ENCODE data around the gene USP12.

DNA sequence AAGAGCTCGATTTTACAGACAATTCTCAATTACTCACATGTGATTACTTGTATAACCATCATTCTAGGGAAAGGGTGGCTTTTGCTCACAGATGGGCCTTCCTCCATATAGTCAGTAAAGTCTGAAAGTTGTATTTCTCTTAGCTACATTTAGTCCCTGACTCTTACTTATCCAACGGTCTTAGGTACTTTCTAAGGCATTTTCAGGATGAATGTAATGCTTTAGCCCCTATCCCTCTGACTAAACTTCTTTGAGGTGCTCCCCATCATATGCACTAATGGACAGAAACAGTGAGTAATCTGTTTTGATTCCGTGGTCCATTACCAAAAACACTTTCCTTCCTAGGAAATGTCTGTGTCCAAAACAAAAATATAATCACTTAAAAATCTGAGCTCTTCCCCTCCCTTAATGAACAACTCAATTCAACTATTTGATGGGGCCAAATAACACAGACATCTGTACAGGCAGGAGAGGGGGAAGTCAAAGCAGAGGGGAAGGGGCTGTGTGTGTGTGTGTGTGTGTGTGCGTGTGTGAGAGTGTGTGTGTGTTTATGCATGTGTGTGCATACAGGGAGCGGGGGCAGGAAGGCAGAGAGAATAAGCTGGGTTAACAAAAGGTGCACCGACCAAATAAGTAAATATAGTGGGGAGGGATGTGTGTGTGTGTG lies 84.9 kb downstream of the USP12 start:
- TF ChIP-seq, protein P1, sequence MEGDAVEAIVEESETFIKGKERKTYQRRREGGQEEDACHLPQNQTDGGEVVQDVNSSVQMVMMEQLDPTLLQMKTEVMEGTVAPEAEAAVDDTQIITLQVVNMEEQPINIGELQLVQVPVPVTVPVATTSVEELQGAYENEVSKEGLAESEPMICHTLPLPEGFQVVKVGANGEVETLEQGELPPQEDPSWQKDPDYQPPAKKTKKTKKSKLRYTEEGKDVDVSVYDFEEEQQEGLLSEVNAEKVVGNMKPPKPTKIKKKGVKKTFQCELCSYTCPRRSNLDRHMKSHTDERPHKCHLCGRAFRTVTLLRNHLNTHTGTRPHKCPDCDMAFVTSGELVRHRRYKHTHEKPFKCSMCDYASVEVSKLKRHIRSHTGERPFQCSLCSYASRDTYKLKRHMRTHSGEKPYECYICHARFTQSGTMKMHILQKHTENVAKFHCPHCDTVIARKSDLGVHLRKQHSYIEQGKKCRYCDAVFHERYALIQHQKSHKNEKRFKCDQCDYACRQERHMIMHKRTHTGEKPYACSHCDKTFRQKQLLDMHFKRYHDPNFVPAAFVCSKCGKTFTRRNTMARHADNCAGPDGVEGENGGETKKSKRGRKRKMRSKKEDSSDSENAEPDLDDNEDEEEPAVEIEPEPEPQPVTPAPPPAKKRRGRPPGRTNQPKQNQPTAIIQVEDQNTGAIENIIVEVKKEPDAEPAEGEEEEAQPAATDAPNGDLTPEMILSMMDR (IDR thresholded peaks at IDR 0.05; ENCODE audit: low read depth, low read length, missing input control), result no peak
- TF ChIP-seq, protein P2, sequence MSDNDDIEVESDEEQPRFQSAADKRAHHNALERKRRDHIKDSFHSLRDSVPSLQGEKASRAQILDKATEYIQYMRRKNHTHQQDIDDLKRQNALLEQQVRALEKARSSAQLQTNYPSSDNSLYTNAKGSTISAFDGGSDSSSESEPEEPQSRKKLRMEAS (IDR thresholded peaks at IDR 0.05), result no peak
- TF ChIP-seq RXRA (IDR thresholded peaks at IDR 0.05) (no peak), RAD21 (IDR thresholded peaks at IDR 0.05) (no peak), SP1 (IDR thresholded peaks at IDR 0.05) (no peak), JUND (IDR thresholded peaks at IDR 0.05) (no peak), TAF1 (conservative IDR thresholded peaks at IDR 0.05) (no peak), YY1 (IDR thresholded peaks at IDR 0.05) (no peak), GABPA (IDR thresholded peaks at IDR 0.05 in 1 of 2, conservative IDR thresholded peaks at IDR 0.05 in 1 of 2) (no peak)
- TF ChIP-seq, protein P3, sequence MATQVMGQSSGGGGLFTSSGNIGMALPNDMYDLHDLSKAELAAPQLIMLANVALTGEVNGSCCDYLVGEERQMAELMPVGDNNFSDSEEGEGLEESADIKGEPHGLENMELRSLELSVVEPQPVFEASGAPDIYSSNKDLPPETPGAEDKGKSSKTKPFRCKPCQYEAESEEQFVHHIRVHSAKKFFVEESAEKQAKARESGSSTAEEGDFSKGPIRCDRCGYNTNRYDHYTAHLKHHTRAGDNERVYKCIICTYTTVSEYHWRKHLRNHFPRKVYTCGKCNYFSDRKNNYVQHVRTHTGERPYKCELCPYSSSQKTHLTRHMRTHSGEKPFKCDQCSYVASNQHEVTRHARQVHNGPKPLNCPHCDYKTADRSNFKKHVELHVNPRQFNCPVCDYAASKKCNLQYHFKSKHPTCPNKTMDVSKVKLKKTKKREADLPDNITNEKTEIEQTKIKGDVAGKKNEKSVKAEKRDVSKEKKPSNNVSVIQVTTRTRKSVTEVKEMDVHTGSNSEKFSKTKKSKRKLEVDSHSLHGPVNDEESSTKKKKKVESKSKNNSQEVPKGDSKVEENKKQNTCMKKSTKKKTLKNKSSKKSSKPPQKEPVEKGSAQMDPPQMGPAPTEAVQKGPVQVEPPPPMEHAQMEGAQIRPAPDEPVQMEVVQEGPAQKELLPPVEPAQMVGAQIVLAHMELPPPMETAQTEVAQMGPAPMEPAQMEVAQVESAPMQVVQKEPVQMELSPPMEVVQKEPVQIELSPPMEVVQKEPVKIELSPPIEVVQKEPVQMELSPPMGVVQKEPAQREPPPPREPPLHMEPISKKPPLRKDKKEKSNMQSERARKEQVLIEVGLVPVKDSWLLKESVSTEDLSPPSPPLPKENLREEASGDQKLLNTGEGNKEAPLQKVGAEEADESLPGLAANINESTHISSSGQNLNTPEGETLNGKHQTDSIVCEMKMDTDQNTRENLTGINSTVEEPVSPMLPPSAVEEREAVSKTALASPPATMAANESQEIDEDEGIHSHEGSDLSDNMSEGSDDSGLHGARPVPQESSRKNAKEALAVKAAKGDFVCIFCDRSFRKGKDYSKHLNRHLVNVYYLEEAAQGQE (IDR thresholded peaks at IDR 0.05), result no peak
- TF ChIP-seq, protein P4, sequence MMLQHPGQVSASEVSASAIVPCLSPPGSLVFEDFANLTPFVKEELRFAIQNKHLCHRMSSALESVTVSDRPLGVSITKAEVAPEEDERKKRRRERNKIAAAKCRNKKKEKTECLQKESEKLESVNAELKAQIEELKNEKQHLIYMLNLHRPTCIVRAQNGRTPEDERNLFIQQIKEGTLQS (IDR thresholded peaks at IDR 0.05), result no peak

All from liver (tissue), 3 donors.